Ishikawa (cell line): Measurements from ENCODE around the gene CST7.

Experiments used
- CEBPB ChIP-seq: IDR thresholded peaks from 2 replicates; pipeline ENCODE4 v1.6.1; 2012
- CREB1 ChIP-seq: IDR thresholded peaks from 2 replicates; pipeline ENCODE4 v1.6.1; 2012; ENCODE audit warnings: low read depth
- EGR1 ChIP-seq: IDR thresholded peaks from 2 replicates; pipeline ENCODE4 v1.6.1; 2012
- EP300 ChIP-seq: IDR thresholded peaks from 2 replicates; pipeline ENCODE4 v1.6.1; 2012; ENCODE audit warnings: borderline replicate concordance
- FOXM1 ChIP-seq: IDR thresholded peaks from 2 replicates; pipeline ENCODE4 v1.6.1; 2012; ENCODE audit warnings: low read depth, borderline replicate concordance
- MAX ChIP-seq: IDR thresholded peaks from 2 replicates; pipeline ENCODE4 v1.6.1; 2012
- NFIC ChIP-seq: IDR thresholded peaks from 2 replicates; pipeline ENCODE4 v1.6.1; 2012
- RAD21 ChIP-seq: IDR thresholded peaks from 2 replicates; pipeline ENCODE4 v1.6.1; 2012; ENCODE audit warnings: low read depth
- REST ChIP-seq: IDR thresholded peaks from 2 replicates; pipeline ENCODE4 v1.6.1; 2012; ENCODE audit warnings: low read depth, mild to moderate bottlenecking
- TAF1 ChIP-seq: IDR thresholded peaks from 2 replicates; pipeline ENCODE4 v1.6.1; 2012; ENCODE audit warnings: low read depth, mild to moderate bottlenecking
- TCF12 ChIP-seq: IDR thresholded peaks from 2 replicates; pipeline ENCODE4 v1.6.1; 2012; ENCODE audit warnings: low read depth
- TEAD4 ChIP-seq: IDR thresholded peaks from 2 replicates; pipeline ENCODE4 v1.6.1; 2012
- USF1 ChIP-seq: IDR thresholded peaks from 2 replicates; pipeline ENCODE4 v1.6.1; 2012
- YY1 ChIP-seq: IDR thresholded peaks from 2 replicates; pipeline ENCODE4 v1.6.1; 2012; ENCODE audit warnings: low read depth
- ZBTB7A ChIP-seq: IDR thresholded peaks from 2 replicates; pipeline ENCODE4 v1.6.1; 2012; ENCODE audit warnings: low read depth

Gene CST7

GRCh38 chr20:24948939-24949679, at the start of gene CST7:
Gene CST7 (plus strand): TSS chr20:24949269. CDS start chr20:24949506, 237 bp downstream.
- TF ChIP-seq YY1 = no peak
- TF ChIP-seq MAX = no peak
- TF ChIP-seq TAF1 = no peak
- TF ChIP-seq ZBTB7A = no peak
- no peak for TF ChIP-seq REST
- no peak for TF ChIP-seq CREB1
- no peak for TF ChIP-seq USF1
- no peak for TF ChIP-seq TEAD4
- no peak for TF ChIP-seq CEBPB
- no peak for TF ChIP-seq NFIC
- no peak for TF ChIP-seq TCF12
- TF ChIP-seq EGR1 = no peak
- no peak for TF ChIP-seq RAD21
- TF ChIP-seq FOXM1 = no peak
- TF ChIP-seq EP300 = no peak

GRCh38 chr20:24906806-24907205, 42.3 kb upstream of the CST7 start:
- no peak for TF ChIP-seq MAX
- no peak for TF ChIP-seq YY1
- no peak for TF ChIP-seq ZBTB7A
- no peak for TF ChIP-seq TEAD4
- no peak for TF ChIP-seq TAF1
- TF ChIP-seq CEBPB = no peak
- no peak for TF ChIP-seq REST
- no peak for TF ChIP-seq NFIC
- TF ChIP-seq EP300 = no peak
- no peak for TF ChIP-seq CREB1
- TF ChIP-seq FOXM1 = no peak
- TF ChIP-seq EGR1 = no peak

GRCh38 chr20:24908642-24909041, 40.4 kb upstream of the CST7 start:
- TF ChIP-seq USF1 (no peak), MAX (no peak), CEBPB (no peak), NFIC (no peak), FOXM1 (no peak), TEAD4 (no peak)

GRCh38 chr20:24909086-24909780, 39.8 kb upstream of the CST7 start:
- TF ChIP-seq FOXM1 = no peak
- TF ChIP-seq RAD21 = no peak
- TF ChIP-seq CEBPB = no peak
- no peak for TF ChIP-seq NFIC
- no peak for TF ChIP-seq TAF1
- no peak for TF ChIP-seq CREB1
- TF ChIP-seq MAX = no peak
- no peak for TF ChIP-seq EP300
- no peak for TF ChIP-seq EGR1
- no peak for TF ChIP-seq YY1
- no peak for TF ChIP-seq ZBTB7A
- TF ChIP-seq TCF12 = no peak
- TF ChIP-seq TEAD4 = no peak
- no peak for TF ChIP-seq REST
- no peak for TF ChIP-seq USF1
